ENCODE data around the gene TLE5.

The TLE5 gene

GRCh38 chr19:3080286-3080685, 18.0 kb upstream of the TLE5 start:
- no peak for TF ChIP-seq CTCF (IDR thresholded peaks at IDR 0.05; ENCODE audit: low read length, missing control alignments)
- no peak for DNase-seq (ENCODE audit: low read depth)
- H3K4me3 ChIP-seq (replicated peaks; ENCODE audit: low read depth, low read length) = no peak overlapping the region

- no peak overlapping the region for H3K4me3 ChIP-seq (replicated peaks; ENCODE audit: low read depth, low read length)
- DNase-seq (ENCODE audit: low read depth) = no peak
- TF ChIP-seq CTCF (IDR thresholded peaks at IDR 0.05; ENCODE audit: low read length, missing control alignments) = no peak
Measured at GRCh38 chr19:3079578-3079977, 17.3 kb upstream of the TLE5 start.

GRCh38 chr19:3075605-3076431, 13.5 kb upstream of the TLE5 start:
- no peak for DNase-seq (ENCODE audit: low read depth)
- H3K4me3 ChIP-seq (replicated peaks; ENCODE audit: low read depth, low read length) = no peak overlapping the region
- TF ChIP-seq CTCF (IDR thresholded peaks at IDR 0.05; ENCODE audit: low read length, missing control alignments) = peak; percentile 71

- DNase-seq (ENCODE audit: low read depth) = peak; percentile 45
- TF ChIP-seq CTCF (IDR thresholded peaks at IDR 0.05; ENCODE audit: low read length, missing control alignments) = peak; percentile 33
- H3K4me3 ChIP-seq (replicated peaks; ENCODE audit: low read depth, low read length) = no peak overlapping the region
Measured at GRCh38 chr19:3073931-3074595, 11.8 kb upstream of the TLE5 start.

- TF ChIP-seq CTCF (IDR thresholded peaks at IDR 0.05; ENCODE audit: low read length, missing control alignments) = no peak
- peak; percentile 89 for DNase-seq (ENCODE audit: low read depth)
- H3K4me3 ChIP-seq (replicated peaks; ENCODE audit: low read depth, low read length) = no peak overlapping the region
Measured at GRCh38 chr19:3073159-3073563, 10.9 kb upstream of the TLE5 start.

- H3K4me3 ChIP-seq (replicated peaks; ENCODE audit: low read depth, low read length) = no peak overlapping the region
Measured at GRCh38 chr19:3071768-3072167, 9.5 kb upstream of the TLE5 start.

More at GRCh38 chr19:3071768-3072167, 9.5 kb upstream of the TLE5 start:
- no peak for DNase-seq (ENCODE audit: low read depth)
- TF ChIP-seq CTCF (IDR thresholded peaks at IDR 0.05; ENCODE audit: low read length, missing control alignments) = no peak
